Neural cell (in vitro differentiated cells): ENCODE measurements around the gene CAMK1D. TPM values are rescaled to one million over a fixed set of nuclear protein-coding genes. Genes with fewer than 3 reads are reported as not detected.

Experiments used
- H2AFZ ChIP-seq: fragments of 200-600, 300-800 bp; sonication (generic), shearing (Covaris generic); 2 replicates; pipeline ENCODE4 v1.6.0; 2014; ENCODE audit warnings: low read depth, mild to moderate bottlenecking, antibody characterized with exemption, low read length, moderate library complexity
- H3F3A ChIP-seq: fragments of 200-600 bp; shearing (Covaris generic); 2 replicates; pipeline ENCODE4 v1.6.1; 2016; ENCODE audit warnings: mild to moderate bottlenecking, moderate library complexity, mixed read lengths, antibody characterized with exemption, low read length; ENCODE audit not compliant: insufficient read depth, poor library complexity, severe bottlenecking
- H3K27ac ChIP-seq: fragments of 200-600, 300-800 bp; sonication (generic), shearing (Covaris generic); 2 replicates; pipeline ENCODE4 v1.5.1; 2014; ENCODE audit warnings: mild to moderate bottlenecking, low read length, moderate library complexity
- H3K27me3 ChIP-seq: fragments of 300-800, 200-600 bp; sonication (generic), shearing (Covaris generic); 2 replicates; pipeline ENCODE4 v1.6.0; 2014; ENCODE audit warnings: mild to moderate bottlenecking, low read depth, low read length, moderate library complexity; ENCODE audit not compliant: insufficient read depth
- H3K36me3 ChIP-seq: fragments of 300-800, 200-600 bp; sonication (generic), shearing (Covaris generic); 2 replicates; pipeline ENCODE4 v1.5.1; 2014; ENCODE audit warnings: mild to moderate bottlenecking, antibody characterized with exemption, low read length, moderate library complexity; ENCODE audit not compliant: insufficient read depth
- H3K4me2 ChIP-seq: fragments of 300-800, 200-600 bp; sonication (generic), shearing (Covaris generic); 2 replicates; pipeline ENCODE4 v1.6.0; 2014; ENCODE audit warnings: mild to moderate bottlenecking, low read length
- H3K4me3 ChIP-seq: fragments of 300-800, 200-600 bp; sonication (generic), shearing (Covaris generic); 2 replicates; pipeline ENCODE4 v1.5.1; 2014; ENCODE audit warnings: mild to moderate bottlenecking, low read length, moderate library complexity
- H3K79me2 ChIP-seq: fragments of 200-600 bp; shearing (Covaris generic); replicated peaks from 2 replicates; pipeline ENCODE4 v1.6.0; 2014; ENCODE audit warnings: mild to moderate bottlenecking, low read length, moderate library complexity; ENCODE audit not compliant: insufficient read depth
- H3K9ac ChIP-seq: fragments of 300-800, 200-600 bp; sonication (generic), shearing (Covaris generic); 2 replicates; pipeline ENCODE4 v1.6.1; 2016; ENCODE audit warnings: mild to moderate bottlenecking, low read length, mixed read lengths
- H3K9me2 ChIP-seq: fragments of 200-600 bp; shearing (Covaris generic); 2 replicates; pipeline ENCODE4 v1.6.1; 2016; ENCODE audit warnings: mild to moderate bottlenecking, low read length, mixed read lengths; ENCODE audit not compliant: insufficient read depth
- H3K9me3 ChIP-seq: fragments of 200-600, 300-800 bp; sonication (generic), shearing (Covaris generic); 2 replicates; pipeline ENCODE4 v1.6.1; 2016; ENCODE audit warnings: mild to moderate bottlenecking, mixed run types, low read length, moderate library complexity, mixed read lengths
- H4K20me1 ChIP-seq: fragments of 200-600 bp; shearing (Covaris generic); 2 replicates; pipeline ENCODE4 v1.6.1; 2016; ENCODE audit warnings: mild to moderate bottlenecking, mixed run types; ENCODE audit not compliant: insufficient read depth
- CTCF ChIP-seq: fragments of 450-650 bp; IDR thresholded peaks from 2 replicates; pipeline ENCODE4 v1.5.1; 2014; ENCODE audit warnings: antibody characterized with exemption, mild to moderate bottlenecking, moderate library complexity; ENCODE audit not compliant: poor library complexity, severe bottlenecking
- EP300 ChIP-seq: fragments of 450-650 bp; conservative IDR thresholded peaks from 2 replicates; pipeline ENCODE4 v1.6.1; 2014; ENCODE audit warnings: antibody characterized with exemption, mild to moderate bottlenecking, moderate library complexity; ENCODE audit not compliant: poor library complexity, severe bottlenecking
- EZH2 ChIP-seq: fragments of 200-600, 300-800 bp; shearing (Covaris generic), sonication (generic); IDR thresholded peaks from 2 replicates; pipeline ENCODE4 v1.6.1; 2014; ENCODE audit warnings: antibody characterized with exemption, low read length, borderline replicate concordance, mild to moderate bottlenecking; ENCODE audit not compliant: insufficient read depth, poor library complexity, severe bottlenecking
- MXI1 ChIP-seq: fragments of 450-650 bp; conservative IDR thresholded peaks from 2 replicates; pipeline ENCODE4 v1.6.1; 2014; ENCODE audit warnings: antibody characterized with exemption, mild to moderate bottlenecking; ENCODE audit not compliant: poor library complexity, severe bottlenecking
- POLR2AphosphoS5 ChIP-seq: IDR thresholded peaks from 2 replicates; pipeline ENCODE4 v1.6.1; 2012
- RAD21 ChIP-seq: fragments of 450-650 bp; conservative IDR thresholded peaks from 2 replicates; pipeline ENCODE4 v1.6.1; 2014; ENCODE audit warnings: antibody characterized with exemption, mild to moderate bottlenecking, moderate library complexity
- SMC3 ChIP-seq: fragments of 450-650 bp; conservative IDR thresholded peaks from 2 replicates; pipeline ENCODE4 v1.6.1; 2014; ENCODE audit warnings: antibody characterized with exemption, mild to moderate bottlenecking, moderate library complexity; ENCODE audit not compliant: poor library complexity
- TAF1 ChIP-seq: IDR thresholded peaks from 2 replicates; pipeline ENCODE4 v1.6.1; 2012; ENCODE audit warnings: low read depth
- polyA plus RNA-seq: library from polyadenylated mRNA; depleted of rRNA; stranded (reverse); fragments of >200 nt; gene quantifications from 2 replicates; pipeline ENCODE4 v1.2.3, GENCODE V29; 2014
- TF ChIP-seq, protein P1 (sequence below): IDR thresholded peaks from 2 replicates; pipeline ENCODE4 v1.6.1; 2012; ENCODE audit warnings: borderline replicate concordance

Gene CAMK1D
- polyA plus RNA-seq, 1 donor from 2014 or later = 13.8 TPM

DNA sequence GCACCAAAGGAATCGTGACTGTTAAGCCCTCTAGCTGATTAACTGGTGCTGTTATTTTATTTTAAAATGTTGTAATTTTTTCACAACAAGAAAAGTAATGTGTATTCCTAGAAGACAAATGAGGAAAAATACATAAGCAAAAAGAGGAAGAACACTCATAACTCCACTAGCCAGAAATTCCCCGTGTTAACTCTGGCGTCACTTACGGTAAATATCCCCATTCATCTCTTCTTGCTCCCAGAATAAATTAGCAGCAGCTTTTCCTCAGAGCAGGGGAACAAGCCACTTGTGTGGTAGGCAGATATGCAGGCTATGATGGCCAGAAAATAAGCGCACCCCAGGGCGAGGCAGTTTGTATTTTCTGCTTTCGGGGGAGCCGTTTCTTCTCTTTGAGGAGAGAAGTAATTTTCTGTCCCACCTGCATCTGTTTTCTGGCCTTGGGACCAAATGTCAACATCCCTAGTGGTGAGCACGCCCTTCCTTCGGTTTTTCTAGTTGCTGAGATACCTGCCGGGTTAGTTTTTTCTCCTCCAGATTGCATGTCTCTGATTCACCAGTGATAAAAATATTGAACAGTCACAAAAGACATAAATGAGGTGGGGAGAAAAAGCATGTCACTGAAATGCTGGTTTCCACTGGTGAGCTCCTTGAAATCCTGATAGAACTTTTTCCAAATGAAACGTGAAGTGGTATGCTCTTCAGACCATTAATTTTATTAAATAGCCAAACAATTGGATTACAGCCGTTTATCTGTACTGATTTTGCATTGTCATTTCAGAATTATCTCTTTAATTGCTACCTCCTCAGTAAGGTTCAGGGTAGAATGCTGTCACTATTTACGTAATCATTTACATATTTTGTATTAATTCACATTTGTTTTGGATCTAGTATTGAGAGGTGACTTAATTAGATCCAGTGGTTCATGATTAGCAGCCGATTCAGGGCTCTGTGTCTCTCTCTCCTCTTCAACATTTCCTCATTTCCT lies 268.1 kb downstream of the CAMK1D start:
- Histone ChIP-seq H3K27ac (no peak overlapping the region), H3K27me3 (no peaks in the 10 kb centered on the region), H3K9ac (no peak overlapping the region)

GRCh38 chr10:12622016-12622415 lies 272.7 kb downstream of the CAMK1D start:
- Histone ChIP-seq H3K27ac (no peak overlapping the region), H3K4me2 (no peak overlapping the region)
- TF ChIP-seq EZH2 = no peak
- no peak for TF ChIP-seq TAF1
- no peak for TF ChIP-seq SMC3
- TF ChIP-seq RAD21 = no peak
- no peak for TF ChIP-seq CTCF
- TF ChIP-seq MXI1 = no peak
- TF ChIP-seq POLR2AphosphoS5 = no peak
- no peak for TF ChIP-seq EP300

More for the DNA sequence above, 268.1 kb downstream of the CAMK1D start:
- no peaks in the 10 kb centered on the region for H3K36me3 ChIP-seq
- no peak overlapping the region for H3K4me3 ChIP-seq
- H3K9me2 ChIP-seq = no peaks in the 10 kb centered on the region
- no peak for TF ChIP-seq RAD21
- no peak for TF ChIP-seq EZH2
- TF ChIP-seq TAF1 = no peak
- TF ChIP-seq, protein P1, sequence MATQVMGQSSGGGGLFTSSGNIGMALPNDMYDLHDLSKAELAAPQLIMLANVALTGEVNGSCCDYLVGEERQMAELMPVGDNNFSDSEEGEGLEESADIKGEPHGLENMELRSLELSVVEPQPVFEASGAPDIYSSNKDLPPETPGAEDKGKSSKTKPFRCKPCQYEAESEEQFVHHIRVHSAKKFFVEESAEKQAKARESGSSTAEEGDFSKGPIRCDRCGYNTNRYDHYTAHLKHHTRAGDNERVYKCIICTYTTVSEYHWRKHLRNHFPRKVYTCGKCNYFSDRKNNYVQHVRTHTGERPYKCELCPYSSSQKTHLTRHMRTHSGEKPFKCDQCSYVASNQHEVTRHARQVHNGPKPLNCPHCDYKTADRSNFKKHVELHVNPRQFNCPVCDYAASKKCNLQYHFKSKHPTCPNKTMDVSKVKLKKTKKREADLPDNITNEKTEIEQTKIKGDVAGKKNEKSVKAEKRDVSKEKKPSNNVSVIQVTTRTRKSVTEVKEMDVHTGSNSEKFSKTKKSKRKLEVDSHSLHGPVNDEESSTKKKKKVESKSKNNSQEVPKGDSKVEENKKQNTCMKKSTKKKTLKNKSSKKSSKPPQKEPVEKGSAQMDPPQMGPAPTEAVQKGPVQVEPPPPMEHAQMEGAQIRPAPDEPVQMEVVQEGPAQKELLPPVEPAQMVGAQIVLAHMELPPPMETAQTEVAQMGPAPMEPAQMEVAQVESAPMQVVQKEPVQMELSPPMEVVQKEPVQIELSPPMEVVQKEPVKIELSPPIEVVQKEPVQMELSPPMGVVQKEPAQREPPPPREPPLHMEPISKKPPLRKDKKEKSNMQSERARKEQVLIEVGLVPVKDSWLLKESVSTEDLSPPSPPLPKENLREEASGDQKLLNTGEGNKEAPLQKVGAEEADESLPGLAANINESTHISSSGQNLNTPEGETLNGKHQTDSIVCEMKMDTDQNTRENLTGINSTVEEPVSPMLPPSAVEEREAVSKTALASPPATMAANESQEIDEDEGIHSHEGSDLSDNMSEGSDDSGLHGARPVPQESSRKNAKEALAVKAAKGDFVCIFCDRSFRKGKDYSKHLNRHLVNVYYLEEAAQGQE = no peak
- no peak for TF ChIP-seq MXI1
- no peak for TF ChIP-seq SMC3
- TF ChIP-seq EP300 = no peak
- TF ChIP-seq POLR2AphosphoS5 = no peak
- no peak for TF ChIP-seq CTCF
- no peaks in the 10 kb centered on the region for H3F3A ChIP-seq
- no peaks in the 10 kb centered on the region for H4K20me1 ChIP-seq
- no peaks in the 10 kb centered on the region for H3K79me2 ChIP-seq
- no peak overlapping the region for H3K4me2 ChIP-seq
- no peaks in the 10 kb centered on the region for H3K9me3 ChIP-seq
- no peak overlapping the region for H2AFZ ChIP-seq

More at GRCh38 chr10:12622016-12622415, 272.7 kb downstream of the CAMK1D start:
- Histone ChIP-seq H4K20me1 (no peaks in the 10 kb centered on the region), H3K9ac (no peak overlapping the region), H2AFZ (no peak overlapping the region), H3K4me3 (no peak overlapping the region), H3K36me3 (no peaks in the 10 kb centered on the region), H3F3A (no peaks in the 10 kb centered on the region), H3K27me3 (no peaks in the 10 kb centered on the region), H3K79me2 (no peaks in the 10 kb centered on the region), H3K9me2 (no peaks in the 10 kb centered on the region), H3K9me3 (no peaks in the 10 kb centered on the region)
